ENCODE data around the gene FBXO36. TPM values are rescaled to one million over a fixed set of nuclear protein-coding genes. Genes with fewer than 3 reads are reported as not detected.
A peak's percentile ranks its signal among the peaks of the same experiment; 100 is the strongest.

The FBXO36 gene
- total RNA-seq, 1 experiment from 2014 or later: 3.0 TPM

DNA sequence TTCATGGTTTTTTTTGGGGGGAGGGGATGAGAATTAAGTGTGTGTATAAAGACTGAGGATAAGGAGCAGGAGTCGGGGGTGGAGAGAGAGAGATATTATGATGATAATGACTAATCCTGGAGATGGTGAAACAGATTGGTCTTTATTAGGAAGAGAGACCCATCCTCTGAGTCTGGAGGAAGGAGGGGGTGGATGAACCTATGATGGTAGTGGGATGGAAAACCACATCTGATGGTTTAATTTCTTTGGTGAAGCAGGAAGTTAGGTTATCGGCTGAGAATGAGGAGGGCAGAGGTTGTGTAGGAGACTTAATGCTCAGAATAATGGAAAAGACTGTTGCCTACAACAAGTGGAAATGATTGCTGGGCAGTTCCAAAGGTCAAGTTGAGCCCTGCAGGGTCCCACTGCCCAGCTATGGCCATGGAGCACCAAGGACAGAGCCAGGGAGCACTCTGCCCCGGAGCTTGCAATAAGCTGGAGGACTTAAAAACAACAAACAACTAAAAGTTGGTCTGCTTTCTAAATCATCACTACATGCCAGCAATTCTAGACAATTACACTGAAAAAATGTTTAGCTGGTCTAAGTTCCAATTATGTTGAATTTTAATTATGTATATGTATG is 138.5 kb downstream of the FBXO36 start:
- DNase-seq: no peak
- Histone ChIP-seq H2AFZ (ENCODE audit: low read length) (no peak overlapping the region), H3K79me2 (ENCODE audit: insufficient read depth, low read length) (no peaks in the 10 kb centered on the region), H4K5ac (ENCODE audit: insufficient read length, low read depth, low read length) (no peak overlapping the region), H2BK15ac (ENCODE audit: low read depth, low read length) (no peak overlapping the region), H3K79me1 (ENCODE audit: insufficient read depth, low read depth, low read length, poor library complexity, severe bottlenecking) (no peaks in the 10 kb centered on the region), H3K27ac (ENCODE audit: insufficient read length, low read depth, low read length) (no peak overlapping the region), H3K27me3 (ENCODE audit: insufficient read depth, low read length) (no peaks in the 10 kb centered on the region), H3K18ac (ENCODE audit: insufficient read length, low read depth, low read length) (no peak overlapping the region), H4K91ac (ENCODE audit: insufficient read length, low read depth, low read length) (no peak overlapping the region), H3K9ac (ENCODE audit: extremely low read depth, insufficient read length, low read length) (no peak overlapping the region), H4K8ac (replicated peaks; ENCODE audit: insufficient read length, low read depth, low read length) (no peak overlapping the region), H3K4me2 (ENCODE audit: insufficient read depth, insufficient read length, low read length) (no peak overlapping the region), H3K23me2 (ENCODE audit: insufficient read length, low read depth, low read length, poor library complexity, severe bottlenecking) (no peaks in the 10 kb centered on the region), H3K23ac (ENCODE audit: insufficient read length, low read depth, low read length) (no peak overlapping the region), H4K20me1 (ENCODE audit: control insufficient read depth, insufficient read depth, insufficient read length) (no peaks in the 10 kb centered on the region), H2BK5ac (ENCODE audit: insufficient read length, low read length) (no peak overlapping the region), H3T11ph (ENCODE audit: low read length) (no peak overlapping the region), H2BK120ac (ENCODE audit: low read depth, low read length, poor library complexity, severe bottlenecking) (no peak overlapping the region), H3K9me3 (ENCODE audit: control insufficient read depth, low read depth, low read length) (no peaks in the 10 kb centered on the region), H2AK5ac (ENCODE audit: insufficient read length, low read length) (no peak overlapping the region), H3K14ac (ENCODE audit: insufficient read depth, low read length) (no peak overlapping the region), H2BK20ac (ENCODE audit: low read depth, low read length, poor library complexity, severe bottlenecking) (no peak overlapping the region), H3K4me1 (ENCODE audit: insufficient read depth, low read length) (no peaks in the 10 kb centered on the region), H3K56ac (ENCODE audit: insufficient read length, low read depth, low read length) (no peak overlapping the region), H3K4ac (ENCODE audit: low read depth, low read length) (no peak overlapping the region), H2BK12ac (ENCODE audit: insufficient read length, low read depth, low read length) (no peak overlapping the region)
- Mint-ChIP-seq H3K27ac (peak overlapping the region in 1 of 3 experiments; percentile 45; a peak in 1 of 7 replicates), H3K27me3 (ENCODE audit: low read depth) (no peaks in the 10 kb centered on the region), H3K9me3 (peaks cover 0 to 2% of the 10 kb centered on the region in 2 experiments; a peak in 2 of 5 replicates), H3K4me3 (no peak overlapping the region), H3K36me3 (ENCODE audit: insufficient read depth in 1 of 3, low read depth in 3 of 3) (peaks cover 2 to 16% (median 8%) of the 10 kb centered on the region in 3 experiments; a peak in 6 of 7 replicates), H3K4me1 (peaks cover 0 to 2% of the 10 kb centered on the region in 2 experiments; a peak in 1 of 4 replicates)
- WGBS (ENCODE audit: extremely low coverage, insufficient read length, low lambda C conversion rate): 100% methylated on average over 1 of the region's 3 CpGs
- TF ChIP-seq, protein P1, sequence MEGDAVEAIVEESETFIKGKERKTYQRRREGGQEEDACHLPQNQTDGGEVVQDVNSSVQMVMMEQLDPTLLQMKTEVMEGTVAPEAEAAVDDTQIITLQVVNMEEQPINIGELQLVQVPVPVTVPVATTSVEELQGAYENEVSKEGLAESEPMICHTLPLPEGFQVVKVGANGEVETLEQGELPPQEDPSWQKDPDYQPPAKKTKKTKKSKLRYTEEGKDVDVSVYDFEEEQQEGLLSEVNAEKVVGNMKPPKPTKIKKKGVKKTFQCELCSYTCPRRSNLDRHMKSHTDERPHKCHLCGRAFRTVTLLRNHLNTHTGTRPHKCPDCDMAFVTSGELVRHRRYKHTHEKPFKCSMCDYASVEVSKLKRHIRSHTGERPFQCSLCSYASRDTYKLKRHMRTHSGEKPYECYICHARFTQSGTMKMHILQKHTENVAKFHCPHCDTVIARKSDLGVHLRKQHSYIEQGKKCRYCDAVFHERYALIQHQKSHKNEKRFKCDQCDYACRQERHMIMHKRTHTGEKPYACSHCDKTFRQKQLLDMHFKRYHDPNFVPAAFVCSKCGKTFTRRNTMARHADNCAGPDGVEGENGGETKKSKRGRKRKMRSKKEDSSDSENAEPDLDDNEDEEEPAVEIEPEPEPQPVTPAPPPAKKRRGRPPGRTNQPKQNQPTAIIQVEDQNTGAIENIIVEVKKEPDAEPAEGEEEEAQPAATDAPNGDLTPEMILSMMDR (conservative IDR thresholded peaks at IDR 0.05): no peak

Other genes with a start within 250 kb of the FBXO36 start
- gene DNER, start 207.9 kb upstream of the FBXO36 start, total RNA-seq (2021): 1.0 and 1.1 TPM in 2 replicates
- 166 and 172 TPM in 2 replicates for gene TRIP12, start 494 bp upstream of the FBXO36 start, total RNA-seq (2021)
- gene SLC16A14, start 146.4 kb downstream of the FBXO36 start, total RNA-seq (2021): 0.61 and 1.1 TPM in 2 replicates

Measured in H9 (cell line).